ENCODE data around the gene ENDOG.

Gene ENDOG

GRCh38 chr9:128818099-128818838, at the start of gene ENDOG:
TSS of gene ENDOG (plus strand) at chr9:128818500. CDS start at chr9:128818685, 185 bp downstream.
- in situ Hi-C loops (cut with MboI; ENCODE audit: low sequenced_read_pairs, unreplicated experiment) = no loop called here
- peak; percentile 99 for DNase-seq (ENCODE audit: low spot score)
- TF ChIP-seq CTCF (IDR thresholded peaks at IDR 0.05; ENCODE audit: borderline replicate concordance, control extremely low read depth, extremely low read depth, insufficient read depth, missing control alignments) = peak; percentile 96

GRCh38 chr9:128768606-128769005, 49.7 kb upstream of the ENDOG start:
- no peak for TF ChIP-seq CTCF (IDR thresholded peaks at IDR 0.05; ENCODE audit: borderline replicate concordance, control extremely low read depth, extremely low read depth, insufficient read depth, missing control alignments)
- no peak for DNase-seq (ENCODE audit: low spot score)
- in situ Hi-C loops (cut with MboI; ENCODE audit: low sequenced_read_pairs, unreplicated experiment) = no loop called here

GRCh38 chr9:128770286-128771030, 47.8 kb upstream of the ENDOG start:
- DNase-seq (ENCODE audit: low spot score) = no peak
- in situ Hi-C loops (cut with MboI; ENCODE audit: low sequenced_read_pairs, unreplicated experiment) = no loop called here
- no peak for TF ChIP-seq CTCF (IDR thresholded peaks at IDR 0.05; ENCODE audit: borderline replicate concordance, control extremely low read depth, extremely low read depth, insufficient read depth, missing control alignments)

GRCh38 chr9:128771094-128771721, 47.1 kb upstream of the ENDOG start:
- in situ Hi-C loops (cut with MboI; ENCODE audit: low sequenced_read_pairs, unreplicated experiment) = no loop called here
- no peak for TF ChIP-seq CTCF (IDR thresholded peaks at IDR 0.05; ENCODE audit: borderline replicate concordance, control extremely low read depth, extremely low read depth, insufficient read depth, missing control alignments)
- DNase-seq (ENCODE audit: low spot score) = no peak

- DNase-seq (ENCODE audit: low spot score) = peak; percentile 99
- no peak for TF ChIP-seq CTCF (IDR thresholded peaks at IDR 0.05; ENCODE audit: borderline replicate concordance, control extremely low read depth, extremely low read depth, insufficient read depth, missing control alignments)
- in situ Hi-C loops (cut with MboI; ENCODE audit: low sequenced_read_pairs, unreplicated experiment) = no loop called here
Measured at GRCh38 chr9:128771745-128772519, 46.4 kb upstream of the ENDOG start, which contains the start of gene ZER1. TSS of gene ZER1 (minus strand) at chr9:128771927. CDS start at chr9:128755565, 16,362 bp downstream.

- DNase-seq (ENCODE audit: low spot score) = no peak
- no peak for TF ChIP-seq CTCF (IDR thresholded peaks at IDR 0.05; ENCODE audit: borderline replicate concordance, control extremely low read depth, extremely low read depth, insufficient read depth, missing control alignments)
- in situ Hi-C loops (cut with MboI; ENCODE audit: low sequenced_read_pairs, unreplicated experiment) = no loop called here
Measured at GRCh38 chr9:128773049-128773448, 45.3 kb upstream of the ENDOG start.
